Ovary (tissue), 9 donors: ENCODE data around the gene C2orf92. TPM values are rescaled to one million over a fixed set of nuclear protein-coding genes. Genes with fewer than 3 reads are reported as not detected.
A peak's percentile ranks its signal among the peaks of the same experiment; 100 is the strongest.
"Not testable (repeated sequence)": the region's sequence is repeated elsewhere in the genome, so short reads cannot be mapped to it uniquely, and the experiment has no call there.

Experiments
- DNase-seq, 5 donors: peaks; one replicate each; pipeline ENCODE4 v3.0.0-alpha.2; 2019 to 2020
- H3K27ac ChIP-seq, 2 donors: fragments of 200-600 bp; one replicate each; pipeline versions ENCODE4 v1.5.1 to v1.8.0; 2019 to 2022
- H3K27me3 ChIP-seq: fragments of 200-600 bp; one replicate; pipeline ENCODE4 v1.8.0; 2022
- H3K36me3 ChIP-seq: fragments of 200-600 bp; sonication (generic); one replicate; pipeline ENCODE4 v1.5.1; 2019
- H3K4me1 ChIP-seq: one replicate; pipeline ENCODE4 v1.8.1; 2013; ENCODE audit warnings: mild to moderate bottlenecking, moderate library complexity; ENCODE audit not compliant: insufficient read depth
- H3K4me3 ChIP-seq: fragments of 200-600 bp; sonication (generic); one replicate; pipeline ENCODE4 v1.5.1; 2017
- H3K9me3 ChIP-seq, 2 donors: fragments of 200-600 bp in 1 of 2; sonication (generic) in 1 of 2; one replicate each; pipeline versions ENCODE4 v1.5.1 to v1.8.1; 2013 to 2019; ENCODE audit warnings: mild to moderate bottlenecking in 1 of 2, moderate library complexity in 1 of 2
- EP300 ChIP-seq: sonication (generic); formaldehyde crosslinking; IDR thresholded peaks from one replicate; pipeline ENCODE4 v1.6.1; 2017; ENCODE audit warnings: antibody characterized with exemption
- POLR2A ChIP-seq: fragments of 450-650 bp; IDR thresholded peaks from one replicate; pipeline ENCODE4 v1.6.1; 2017; ENCODE audit warnings: antibody characterized with exemption, mild to moderate bottlenecking, moderate library complexity
- WGBS, 3 donors: extraction: QIAGEN DNeasy Blood & Tissue Kit in 1 of 3; methylation state at CpG; one replicate each; pipeline versions ENCODE4 v1.1.5 to v1.1.7; 2013 to 2017; 5-methylcytosine and 5-hydroxymethylcytosine counted together
- intact Hi-C, 4 donors: fragments of 100-400 bp; cut with DNase I; formaldehyde crosslinking; loops; one replicate each; pipeline versions ENCODE4 v1.11.0 to v1.15.1; 2022 to 2023
- polyA plus RNA-seq, 2 donors: library from polyadenylated mRNA; stranded (reverse); fragments of 200-250 nt in 1 of 2; fragments of 350-450 nt in 1 of 2; fragmentation: Illumina TruSeq in 1 of 2; extraction: RNeasy Lipid Tissue Mini Kit (QIAGEN cat#74804) in 1 of 2; gene quantifications; one replicate each; pipeline ENCODE4 v1.2.3, GENCODE V29; 2013 to 2014
- total RNA-seq, 7 donors: library from RNA; depleted of rRNA in 2 of 7; stranded (reverse); fragments of >200 nt in 2 of 7; fragmentation: NEBNext Ultra II Directional in 3 of 7; extraction: Animal tissue kit (Norgen Biotek cat#: 25700) in 3 of 7; gene quantifications; one replicate each; pipeline versions ENCODE4 v1.1.0 to v1.2.4, GENCODE V29; 2016 to 2023
- TF ChIP-seq, protein P1 (sequence below), 3 donors: fragments of 450-650 bp in 2 of 3; fragments of 200-600 bp in 1 of 3; IDR thresholded peaks; one replicate each; pipeline versions ENCODE4 v1.5.1 to v1.8.0; 2016 to 2022; ENCODE audit warnings: antibody characterized with exemption in 3 of 3, mild to moderate bottlenecking in 1 of 3
- donor health status: DM: no; HTN: no; CAD: no; lungs with moderate emphysema.
- donor health status: DM: no; HTN: no; CAD: no.
- donor health status: Bipolar disorder and iron deficiency.
- donor health status: DM: yes; HTN: yes; CAD: no.
- donor health status: DM: no; HTN: no; CAD: no.
- donor health status: DM: yes; HTN: yes; CAD: no.

C2orf92 gene
- total and polyA plus RNA-seq, 9 donors = 2.3 to 17.5 (median 4.0) TPM

DNA sequence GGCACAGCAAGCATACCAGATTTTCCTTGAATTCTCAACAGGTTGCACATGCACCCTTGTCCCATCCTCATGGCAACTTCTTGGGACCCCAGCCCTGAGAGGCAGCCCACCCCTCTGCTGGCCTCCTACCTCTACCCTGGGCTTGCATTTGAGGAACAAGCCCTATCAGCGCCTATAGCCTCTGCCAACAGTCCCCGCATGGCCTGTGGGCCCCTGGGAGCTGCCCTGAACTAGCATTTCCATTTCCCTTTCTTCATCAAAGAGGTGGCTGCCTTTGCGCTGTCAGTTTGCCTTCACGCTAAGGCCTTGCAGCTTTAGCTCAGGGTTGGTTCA is 38.5 kb downstream of the C2orf92 start:
- TF ChIP-seq POLR2A = no peak
- no peak for TF ChIP-seq EP300
- TF ChIP-seq, protein P1, sequence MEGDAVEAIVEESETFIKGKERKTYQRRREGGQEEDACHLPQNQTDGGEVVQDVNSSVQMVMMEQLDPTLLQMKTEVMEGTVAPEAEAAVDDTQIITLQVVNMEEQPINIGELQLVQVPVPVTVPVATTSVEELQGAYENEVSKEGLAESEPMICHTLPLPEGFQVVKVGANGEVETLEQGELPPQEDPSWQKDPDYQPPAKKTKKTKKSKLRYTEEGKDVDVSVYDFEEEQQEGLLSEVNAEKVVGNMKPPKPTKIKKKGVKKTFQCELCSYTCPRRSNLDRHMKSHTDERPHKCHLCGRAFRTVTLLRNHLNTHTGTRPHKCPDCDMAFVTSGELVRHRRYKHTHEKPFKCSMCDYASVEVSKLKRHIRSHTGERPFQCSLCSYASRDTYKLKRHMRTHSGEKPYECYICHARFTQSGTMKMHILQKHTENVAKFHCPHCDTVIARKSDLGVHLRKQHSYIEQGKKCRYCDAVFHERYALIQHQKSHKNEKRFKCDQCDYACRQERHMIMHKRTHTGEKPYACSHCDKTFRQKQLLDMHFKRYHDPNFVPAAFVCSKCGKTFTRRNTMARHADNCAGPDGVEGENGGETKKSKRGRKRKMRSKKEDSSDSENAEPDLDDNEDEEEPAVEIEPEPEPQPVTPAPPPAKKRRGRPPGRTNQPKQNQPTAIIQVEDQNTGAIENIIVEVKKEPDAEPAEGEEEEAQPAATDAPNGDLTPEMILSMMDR (IDR thresholded peaks at IDR 0.05) = no peak
- Histone ChIP-seq H3K27ac (no peak overlapping the region), H3K9me3 (no peaks in the 10 kb centered on the region), H3K27me3 (no peaks in the 10 kb centered on the region), H3K4me3 (no peak overlapping the region), H3K36me3 (no peaks in the 10 kb centered on the region), H3K4me1 (no peaks in the 10 kb centered on the region)
- intact Hi-C loops = loop anchor here in 1 of 4 donors (10.0 kb wide), 1 partner anchor 1643 kb away; no protein-coding TSS in a partner anchor
- peak in 1 of 5 donors; percentile 7 for DNase-seq
- 72 to 94% (median 86%) methylated on average over 4 of the region's 4 CpGs for WGBS, 3 donors

DNA sequence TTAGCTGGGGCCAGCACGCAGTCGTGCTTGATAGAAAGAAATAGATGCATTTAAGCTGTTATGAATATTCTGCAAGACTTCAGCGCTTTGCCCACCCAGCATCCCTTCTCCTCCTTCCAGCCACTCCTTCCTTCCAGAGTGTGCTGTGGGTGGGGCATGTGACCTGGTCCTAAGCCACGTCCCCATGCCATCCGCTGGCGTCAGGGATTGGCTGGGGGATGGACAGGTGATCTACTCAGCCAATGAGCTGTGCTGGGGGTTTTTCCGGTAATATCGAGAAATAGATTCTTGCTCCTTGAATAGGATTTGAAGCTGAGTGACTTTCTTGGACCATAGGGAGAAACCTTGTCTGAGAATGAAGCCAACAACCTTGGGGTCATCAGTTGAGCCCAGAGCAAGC is 39.1 kb downstream of the C2orf92 start:
- peak in 1 of 5 donors; percentile 7 for DNase-seq
- H3K4me3 ChIP-seq = no peak overlapping the region
- no peak for TF ChIP-seq POLR2A
- TF ChIP-seq, protein P1 (IDR thresholded peaks at IDR 0.05) = no peak
- no peak for TF ChIP-seq EP300
- H3K4me1 ChIP-seq = no peaks in the 10 kb centered on the region
- 83 to 84% (median 83%) methylated on average over 8 of the region's 8 CpGs for WGBS, 3 donors
- no peaks in the 10 kb centered on the region for H3K27me3 ChIP-seq
- no peaks in the 10 kb centered on the region for H3K9me3 ChIP-seq
- H3K36me3 ChIP-seq = no peaks in the 10 kb centered on the region
- H3K27ac ChIP-seq = no peak overlapping the region
- intact Hi-C loops = loop anchor here in 1 of 4 donors (10.0 kb wide), 1 partner anchor 1644 kb away; no protein-coding TSS in a partner anchor

DNA sequence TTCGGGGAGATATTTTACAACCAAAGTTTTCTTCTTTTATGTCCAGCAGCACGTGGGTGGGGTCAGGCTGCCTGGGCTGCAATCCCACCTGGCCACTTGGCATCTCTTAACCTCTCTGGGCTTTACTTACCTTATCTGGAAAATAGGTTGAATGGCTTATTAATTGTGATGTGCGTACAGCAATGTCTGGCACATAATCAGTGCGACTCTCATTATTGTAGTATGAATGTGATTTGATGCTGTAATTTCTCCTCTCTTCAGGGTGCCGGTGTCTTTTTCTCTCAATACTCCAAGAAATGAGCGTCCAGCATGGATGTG is 41.8 kb downstream of the C2orf92 start:
- Histone ChIP-seq H3K9me3 (no peaks in the 10 kb centered on the region), H3K27me3 (no peaks in the 10 kb centered on the region), H3K27ac (no peak overlapping the region), H3K36me3 (no peaks in the 10 kb centered on the region), H3K4me1 (no peaks in the 10 kb centered on the region), H3K4me3 (no peak overlapping the region)
- intact Hi-C loops = no loop called here
- no peak for DNase-seq
- TF ChIP-seq POLR2A (no peak), EP300 (no peak)
- TF ChIP-seq, protein P1 (IDR thresholded peaks at IDR 0.05) = no peak
- WGBS, 3 donors = 79 to 80% (median 80%) methylated on average over 6 of the region's 6 CpGs

DNA sequence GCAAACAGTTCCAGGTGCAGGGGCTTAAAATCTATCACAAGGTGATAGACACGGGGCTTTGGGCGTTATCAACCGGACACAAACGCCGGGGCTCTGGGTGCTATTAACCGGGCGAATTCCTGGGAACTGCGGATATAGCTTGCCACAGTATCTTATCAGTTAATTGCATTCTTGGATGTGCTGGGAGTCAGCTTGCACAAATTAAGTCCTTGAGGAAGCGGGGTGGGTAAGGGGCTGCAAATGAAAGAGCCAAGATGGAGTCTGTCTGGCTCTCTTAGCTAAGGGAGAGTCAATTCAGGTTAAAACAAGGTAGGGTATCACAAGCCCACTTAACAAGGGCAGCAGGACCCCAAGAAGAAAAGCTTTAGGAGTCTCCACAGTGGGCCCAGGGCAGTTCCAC is 42.7 kb downstream of the C2orf92 start:
- DNase-seq = peak in 1 of 5 donors; percentile 3
- intact Hi-C loops, H3K27ac ChIP-seq, H3K9me3 ChIP-seq, H3K4me1 ChIP-seq, H3K36me3 ChIP-seq, H3K4me3 ChIP-seq, H3K27me3 ChIP-seq: not testable (repeated sequence)
- WGBS, 3 donors = 27 to 34% (median 31%) methylated on average over 9 of the region's 9 CpGs

DNA sequence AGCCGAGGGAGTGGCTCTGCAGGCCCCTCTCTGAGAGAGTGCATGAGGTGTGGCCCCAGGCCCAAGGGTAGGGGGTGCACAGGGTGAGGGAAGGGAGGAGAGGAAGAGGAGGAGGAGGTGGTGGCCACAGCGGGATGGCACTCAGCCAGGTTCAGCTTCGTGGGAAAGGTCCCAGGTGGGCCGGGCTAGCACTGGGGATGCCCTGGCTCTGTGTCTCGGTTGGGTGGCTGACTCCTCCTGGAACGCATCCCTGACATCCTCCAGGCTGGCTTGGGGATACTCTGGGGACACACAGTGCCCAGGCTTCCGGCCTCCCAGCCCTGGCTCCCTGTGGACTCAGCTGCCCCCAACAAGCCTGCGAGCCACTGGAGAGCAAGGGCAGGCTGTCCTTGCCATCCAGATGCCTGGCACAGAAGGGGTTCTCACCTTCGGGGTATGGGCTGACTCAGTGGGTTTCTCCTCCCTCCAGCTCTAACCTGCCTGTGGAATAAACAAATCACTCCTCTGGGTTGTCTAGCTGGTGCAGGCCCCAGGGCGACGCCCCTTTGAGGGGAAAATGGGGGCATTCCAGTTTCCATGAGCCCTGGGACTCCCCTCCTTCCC is 43.3 kb downstream of the C2orf92 start:
- Histone ChIP-seq H3K27me3 (no peaks in the 10 kb centered on the region), H3K36me3 (no peaks in the 10 kb centered on the region), H3K9me3 (no peaks in the 10 kb centered on the region), H3K27ac (no peak overlapping the region), H3K4me1 (no peaks in the 10 kb centered on the region), H3K4me3 (no peak overlapping the region)
- peak in 1 of 5 donors; percentile 19 for DNase-seq
- TF ChIP-seq EP300 = no peak
- TF ChIP-seq, protein P1 (IDR thresholded peaks at IDR 0.05) = no peak
- TF ChIP-seq POLR2A = no peak
- 74 to 81% (median 75%) methylated on average over 11 of the region's 11 CpGs for WGBS, 3 donors
- intact Hi-C loops = no loop called here
